WTC11 (cell line): ENCODE data around the gene ZSWIM6.

Experiments used
- CTCF ChIP-seq: fragments of 200-600 bp; IDR thresholded peaks from 2 replicates; pipeline ENCODE4 v1.8.0; 2022; ENCODE audit warnings: antibody characterized with exemption
- FOXJ3 ChIP-seq: sonication (generic); formaldehyde crosslinking; IDR thresholded peaks from 2 replicates; pipeline ENCODE4 v1.9.0; 2021; ENCODE audit warnings: missing genetic modification reagents, mild to moderate bottlenecking, borderline replicate concordance
- FOXK1 ChIP-seq: sonication (generic); formaldehyde crosslinking; IDR thresholded peaks from 2 replicates; pipeline ENCODE4 v1.8.0; 2022; ENCODE audit warnings: mild to moderate bottlenecking, moderate library complexity, missing genetic modification reagents
- KAT7 ChIP-seq: sonication (generic); formaldehyde crosslinking; IDR thresholded peaks from 2 replicates; pipeline ENCODE4 v1.8.1; 2023; ENCODE audit warnings: missing genetic modification reagents, mild to moderate bottlenecking, borderline replicate concordance
- PREB ChIP-seq: sonication (generic); formaldehyde crosslinking; IDR thresholded peaks from 2 replicates; pipeline ENCODE4 v1.8.1; 2022; ENCODE audit warnings: mild to moderate bottlenecking, missing genetic modification reagents, moderate library complexity, borderline replicate concordance
- TEAD1 ChIP-seq: sonication (generic); formaldehyde crosslinking; IDR thresholded peaks from 2 replicates; pipeline ENCODE4 v1.8.0; 2022; ENCODE audit warnings: mild to moderate bottlenecking, missing genetic modification reagents
- ZBTB21 ChIP-seq: sonication (generic); formaldehyde crosslinking; IDR thresholded peaks from 2 replicates; pipeline ENCODE4 v1.8.1; 2023; ENCODE audit warnings: mild to moderate bottlenecking, missing genetic modification reagents, borderline replicate concordance
- TF ChIP-seq, protein P1 (sequence below): sonication (generic); formaldehyde crosslinking; IDR thresholded peaks from 2 replicates; pipeline ENCODE4 v1.8.1; 2022; ENCODE audit warnings: mild to moderate bottlenecking, moderate library complexity, missing genetic modification reagents
- TF ChIP-seq, protein P2 (sequence below): sonication (generic); formaldehyde crosslinking; IDR thresholded peaks from 2 replicates; pipeline ENCODE4 v1.8.1; 2023; ENCODE audit warnings: mild to moderate bottlenecking, missing genetic modification reagents, moderate library complexity
- TF ChIP-seq, protein P3 (sequence below): sonication (generic); formaldehyde crosslinking; IDR thresholded peaks from 2 replicates; pipeline ENCODE4 v1.8.0; 2022; ENCODE audit warnings: mild to moderate bottlenecking, missing genetic modification reagents

- TF ChIP-seq CTCF (no peak), TEAD1 (no peak), ZBTB21 (CRISPR knock-in tag) (no peak), FOXJ3 (CRISPR knock-in tag) (no peak), PREB (CRISPR knock-in tag) (no peak), KAT7 (CRISPR knock-in tag) (no peak), FOXK1 (CRISPR knock-in tag) (no peak)
- TF ChIP-seq, protein P1, sequence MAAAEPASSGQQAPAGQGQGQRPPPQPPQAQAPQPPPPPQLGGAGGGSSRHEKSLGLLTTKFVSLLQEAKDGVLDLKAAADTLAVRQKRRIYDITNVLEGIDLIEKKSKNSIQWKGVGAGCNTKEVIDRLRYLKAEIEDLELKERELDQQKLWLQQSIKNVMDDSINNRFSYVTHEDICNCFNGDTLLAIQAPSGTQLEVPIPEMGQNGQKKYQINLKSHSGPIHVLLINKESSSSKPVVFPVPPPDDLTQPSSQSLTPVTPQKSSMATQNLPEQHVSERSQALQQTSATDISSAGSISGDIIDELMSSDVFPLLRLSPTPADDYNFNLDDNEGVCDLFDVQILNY (CRISPR knock-in tag): no peak
- TF ChIP-seq, protein P2, sequence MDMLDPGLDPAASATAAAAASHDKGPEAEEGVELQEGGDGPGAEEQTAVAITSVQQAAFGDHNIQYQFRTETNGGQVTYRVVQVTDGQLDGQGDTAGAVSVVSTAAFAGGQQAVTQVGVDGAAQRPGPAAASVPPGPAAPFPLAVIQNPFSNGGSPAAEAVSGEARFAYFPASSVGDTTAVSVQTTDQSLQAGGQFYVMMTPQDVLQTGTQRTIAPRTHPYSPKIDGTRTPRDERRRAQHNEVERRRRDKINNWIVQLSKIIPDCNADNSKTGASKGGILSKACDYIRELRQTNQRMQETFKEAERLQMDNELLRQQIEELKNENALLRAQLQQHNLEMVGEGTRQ: no peak
- TF ChIP-seq, protein P3, sequence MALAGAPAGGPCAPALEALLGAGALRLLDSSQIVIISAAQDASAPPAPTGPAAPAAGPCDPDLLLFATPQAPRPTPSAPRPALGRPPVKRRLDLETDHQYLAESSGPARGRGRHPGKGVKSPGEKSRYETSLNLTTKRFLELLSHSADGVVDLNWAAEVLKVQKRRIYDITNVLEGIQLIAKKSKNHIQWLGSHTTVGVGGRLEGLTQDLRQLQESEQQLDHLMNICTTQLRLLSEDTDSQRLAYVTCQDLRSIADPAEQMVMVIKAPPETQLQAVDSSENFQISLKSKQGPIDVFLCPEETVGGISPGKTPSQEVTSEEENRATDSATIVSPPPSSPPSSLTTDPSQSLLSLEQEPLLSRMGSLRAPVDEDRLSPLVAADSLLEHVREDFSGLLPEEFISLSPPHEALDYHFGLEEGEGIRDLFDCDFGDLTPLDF (CRISPR knock-in tag): no peak
Measured at GRCh38 chr5:61402244-61402823, 70.3 kb downstream of the ZSWIM6 start.
